ENCODE data around the gene INF2.
A peak's percentile ranks its signal among the peaks of the same experiment; 100 is the strongest.

DNA sequence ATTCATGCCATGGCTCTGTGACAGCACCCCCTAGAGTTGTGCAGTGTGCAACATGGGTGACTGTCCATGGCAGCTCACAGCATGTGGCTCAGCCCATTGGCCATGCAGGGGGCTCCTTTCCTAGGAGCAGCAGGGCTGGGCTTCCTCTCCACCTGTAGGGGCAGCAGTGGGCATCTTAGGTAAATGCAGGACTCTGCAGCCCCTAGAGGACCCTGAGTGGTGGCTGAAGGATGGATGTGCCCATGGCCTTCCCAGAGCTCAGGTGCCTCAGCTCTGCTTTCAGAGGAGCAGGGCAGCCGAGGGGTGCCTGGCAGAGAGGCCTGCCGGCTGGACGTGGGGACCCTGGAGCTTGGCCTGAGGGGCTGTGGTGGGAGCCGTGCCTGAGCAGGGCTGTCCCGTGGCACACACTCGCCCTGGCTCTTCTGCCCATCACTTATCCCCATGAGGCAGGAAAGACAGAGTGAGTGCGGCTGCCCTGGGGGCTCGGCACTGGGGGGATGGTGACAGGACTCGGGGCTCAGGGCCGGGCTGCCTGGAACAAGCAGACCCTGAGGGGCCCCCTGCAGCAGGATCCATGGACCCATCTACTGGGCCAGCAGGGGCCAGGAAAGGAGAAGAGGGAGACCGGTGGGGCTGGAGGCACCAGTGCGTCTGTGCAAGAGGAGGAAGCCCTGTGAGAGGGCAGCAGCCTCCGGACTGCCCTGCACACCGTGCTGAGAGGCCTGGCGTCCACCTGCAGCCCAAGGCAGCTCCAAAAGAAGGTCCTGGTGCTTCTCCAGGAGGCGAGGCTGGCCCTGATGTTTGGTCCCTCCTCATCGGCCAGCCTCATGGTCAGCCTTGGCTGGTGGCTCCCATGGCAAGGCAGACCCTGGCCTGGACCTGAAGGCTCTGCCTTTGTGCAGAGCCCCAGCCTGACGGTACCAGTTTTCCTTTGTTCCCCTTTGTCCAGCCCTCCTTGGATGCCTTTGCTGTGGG lies 42.2 kb downstream of the INF2 start:
- TF ChIP-seq, protein P1, sequence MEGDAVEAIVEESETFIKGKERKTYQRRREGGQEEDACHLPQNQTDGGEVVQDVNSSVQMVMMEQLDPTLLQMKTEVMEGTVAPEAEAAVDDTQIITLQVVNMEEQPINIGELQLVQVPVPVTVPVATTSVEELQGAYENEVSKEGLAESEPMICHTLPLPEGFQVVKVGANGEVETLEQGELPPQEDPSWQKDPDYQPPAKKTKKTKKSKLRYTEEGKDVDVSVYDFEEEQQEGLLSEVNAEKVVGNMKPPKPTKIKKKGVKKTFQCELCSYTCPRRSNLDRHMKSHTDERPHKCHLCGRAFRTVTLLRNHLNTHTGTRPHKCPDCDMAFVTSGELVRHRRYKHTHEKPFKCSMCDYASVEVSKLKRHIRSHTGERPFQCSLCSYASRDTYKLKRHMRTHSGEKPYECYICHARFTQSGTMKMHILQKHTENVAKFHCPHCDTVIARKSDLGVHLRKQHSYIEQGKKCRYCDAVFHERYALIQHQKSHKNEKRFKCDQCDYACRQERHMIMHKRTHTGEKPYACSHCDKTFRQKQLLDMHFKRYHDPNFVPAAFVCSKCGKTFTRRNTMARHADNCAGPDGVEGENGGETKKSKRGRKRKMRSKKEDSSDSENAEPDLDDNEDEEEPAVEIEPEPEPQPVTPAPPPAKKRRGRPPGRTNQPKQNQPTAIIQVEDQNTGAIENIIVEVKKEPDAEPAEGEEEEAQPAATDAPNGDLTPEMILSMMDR (IDR thresholded peaks at IDR 0.05) = peak; percentile 72
- TF ChIP-seq ZFX (IDR thresholded peaks at IDR 0.05; ENCODE audit: borderline replicate concordance) = no peak
